HUES48 (cell line): ENCODE measurements around the gene AHNAK2.
"Not testable (repeated sequence)": the region's sequence is repeated elsewhere in the genome, so short reads cannot be mapped to it uniquely, and the experiment has no call there.

Source experiments
- H3K27ac ChIP-seq: one replicate; pipeline ENCODE4 v1.7.0; 2013; ENCODE audit warnings: low read depth, low read length, inconsistent platforms
- H3K27me3 ChIP-seq: 2 replicates; pipeline ENCODE4 v1.6.1; 2013; ENCODE audit warnings: mild to moderate bottlenecking, low read length; ENCODE audit not compliant: control insufficient read depth, insufficient read depth
- H3K36me3 ChIP-seq: 2 replicates; pipeline ENCODE4 v1.6.1; 2013; ENCODE audit warnings: low read length; ENCODE audit not compliant: control insufficient read depth, insufficient read depth
- H3K4me1 ChIP-seq: 2 replicates; pipeline ENCODE4 v1.6.1; 2013; ENCODE audit warnings: mild to moderate bottlenecking, low read length; ENCODE audit not compliant: control insufficient read depth, insufficient read depth
- H3K4me3 ChIP-seq: 2 replicates; pipeline ENCODE4 v1.5.1; 2013; ENCODE audit warnings: mild to moderate bottlenecking, low read depth, low read length
- H3K9ac ChIP-seq: 2 replicates; pipeline ENCODE4 v1.6.1; 2013; ENCODE audit warnings: mild to moderate bottlenecking, low read depth, low read length, moderate library complexity
- H3K9me3 ChIP-seq: 2 replicates; pipeline ENCODE4 v1.6.1; 2013; ENCODE audit warnings: low read length; ENCODE audit not compliant: control insufficient read depth, insufficient read depth

The AHNAK2 gene

DNA sequence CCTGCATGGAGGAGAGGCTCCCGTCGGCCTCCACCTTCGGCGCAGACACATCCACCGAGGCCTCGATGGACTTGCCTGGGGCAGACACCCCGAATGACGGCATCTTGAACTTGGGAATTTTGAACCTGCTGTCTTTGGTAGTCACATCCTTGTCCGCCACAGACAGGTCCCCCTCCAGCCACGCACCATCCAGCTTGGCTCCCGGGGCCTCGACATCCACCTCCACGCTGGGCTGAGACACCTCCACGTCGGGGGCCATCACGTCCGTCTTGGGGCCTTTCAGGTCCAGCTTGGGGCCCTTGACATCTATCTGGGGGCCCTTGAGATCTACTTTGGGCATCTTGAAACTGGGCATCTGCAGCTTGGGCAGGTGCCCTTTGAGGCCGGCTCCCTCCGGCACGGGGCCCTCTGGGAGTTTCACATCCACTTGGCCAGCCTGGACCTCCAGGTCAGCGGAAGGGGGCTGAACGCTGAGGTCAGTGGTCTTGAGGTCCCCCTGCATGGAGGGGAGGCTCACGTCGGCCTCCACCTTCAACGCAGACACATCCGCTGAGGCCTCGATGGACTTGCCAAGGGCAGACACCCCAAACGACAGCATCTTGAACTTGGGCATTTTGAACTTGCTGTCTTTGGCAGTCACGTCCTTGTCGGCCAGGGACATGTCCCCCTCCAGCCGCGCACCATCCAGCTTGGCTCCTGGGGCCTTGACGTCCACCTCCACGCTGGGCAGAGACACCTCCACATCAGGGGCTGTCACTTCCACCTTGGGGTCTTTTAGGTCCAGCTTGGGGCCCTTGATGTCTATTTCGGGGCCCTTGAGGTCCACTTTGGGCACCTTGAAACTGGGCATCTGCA lies 30.1 kb downstream of the AHNAK2 start:
- H3K4me1 ChIP-seq, H3K9ac ChIP-seq, H3K27ac ChIP-seq, H3K27me3 ChIP-seq, H3K9me3 ChIP-seq, H3K36me3 ChIP-seq, H3K4me3 ChIP-seq: not testable (repeated sequence)

DNA sequence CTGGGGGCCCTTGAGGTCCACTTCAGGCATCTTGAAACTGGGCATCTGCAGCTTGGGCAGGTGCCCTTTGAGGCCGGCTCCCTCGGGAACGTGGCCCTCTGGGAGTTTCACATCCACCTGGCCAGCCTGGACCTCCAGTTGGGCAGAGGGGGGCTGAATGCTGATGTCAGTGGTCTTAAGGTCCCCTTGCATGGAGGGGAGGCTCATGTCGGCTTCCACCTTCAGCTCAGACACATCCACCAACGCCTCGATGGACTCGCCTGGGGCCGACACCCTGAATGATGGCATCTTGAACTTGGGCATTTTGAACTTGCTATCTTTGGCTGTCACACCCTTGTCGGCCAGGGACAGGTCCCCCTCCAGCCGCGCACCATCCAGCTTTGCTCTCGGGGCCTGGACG lies 31.0 kb downstream of the AHNAK2 start:
- not testable (repeated sequence) for H3K4me1 ChIP-seq, H3K9me3 ChIP-seq, H3K9ac ChIP-seq, H3K36me3 ChIP-seq, H3K4me3 ChIP-seq, H3K27me3 ChIP-seq, H3K27ac ChIP-seq

DNA sequence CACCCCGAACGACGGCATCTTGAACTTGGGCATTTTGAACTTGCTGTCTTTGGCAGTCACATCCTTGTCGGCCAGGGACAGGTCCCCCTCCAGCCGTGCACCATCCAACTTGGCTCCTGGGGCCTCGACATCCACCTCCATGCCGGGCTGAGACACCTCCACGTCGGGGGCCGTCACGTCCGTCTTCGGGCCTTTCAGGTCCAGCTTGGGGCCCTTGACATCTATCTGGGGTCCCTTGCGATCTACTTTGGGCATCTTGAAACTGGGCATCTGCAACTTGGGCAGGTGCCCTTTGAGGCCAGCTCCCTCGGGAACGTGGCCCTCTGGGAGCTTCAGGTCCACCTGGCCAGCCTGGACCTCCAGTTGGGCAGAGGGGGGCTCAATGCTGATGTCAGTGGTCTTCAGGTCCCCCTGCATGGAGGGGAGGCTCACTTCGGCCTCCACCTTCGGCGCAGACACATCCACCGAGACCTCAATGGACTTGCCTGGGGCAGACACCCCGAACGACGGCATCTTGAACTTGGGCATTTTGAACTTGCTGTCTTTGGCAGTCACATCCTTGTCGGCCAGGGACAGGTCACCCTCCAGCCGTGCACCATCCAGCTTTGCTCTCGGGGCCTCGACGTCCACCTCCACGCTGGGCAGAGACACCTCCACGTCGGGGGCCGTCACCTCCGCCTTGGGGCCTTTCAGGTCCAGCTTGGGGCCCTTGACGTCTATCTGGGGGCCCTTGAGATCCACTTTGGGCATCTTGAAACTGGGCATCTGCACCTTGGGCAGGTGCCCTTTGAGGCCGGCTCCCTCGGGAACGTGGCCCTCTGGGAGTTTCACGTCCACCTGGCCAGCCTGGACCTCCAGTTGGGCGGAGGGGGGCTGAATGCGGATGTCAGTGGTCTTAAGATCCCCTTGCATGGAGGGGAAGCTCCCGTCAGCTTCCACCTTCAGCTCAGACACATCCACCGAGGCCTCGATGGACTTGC lies 31.9 kb downstream of the AHNAK2 start:
- H3K27ac ChIP-seq, H3K9me3 ChIP-seq, H3K36me3 ChIP-seq, H3K9ac ChIP-seq, H3K4me1 ChIP-seq, H3K4me3 ChIP-seq, H3K27me3 ChIP-seq: not testable (repeated sequence)

DNA sequence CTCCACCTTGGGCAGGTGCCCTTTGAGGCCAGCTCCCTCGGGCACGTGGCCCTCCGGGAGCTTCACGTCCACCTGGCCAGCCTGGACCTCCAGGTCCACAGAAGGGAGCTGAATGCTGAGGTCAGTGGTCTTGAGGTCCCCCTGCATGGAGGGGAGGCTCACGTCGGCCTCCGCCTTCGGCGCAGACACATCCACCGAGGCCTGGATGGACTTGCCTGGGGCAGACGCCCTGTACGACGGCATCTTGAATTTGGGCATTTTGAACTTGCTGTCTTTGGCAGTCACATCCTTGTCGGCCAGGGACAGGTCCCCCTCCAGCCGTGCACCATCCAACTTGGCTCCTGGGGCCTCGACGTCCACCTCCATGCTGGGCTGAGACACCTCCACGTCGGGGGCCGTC lies 32.9 kb downstream of the AHNAK2 start:
- not testable (repeated sequence) for H3K36me3 ChIP-seq, H3K9me3 ChIP-seq, H3K27ac ChIP-seq, H3K27me3 ChIP-seq, H3K9ac ChIP-seq, H3K4me3 ChIP-seq, H3K4me1 ChIP-seq

DNA sequence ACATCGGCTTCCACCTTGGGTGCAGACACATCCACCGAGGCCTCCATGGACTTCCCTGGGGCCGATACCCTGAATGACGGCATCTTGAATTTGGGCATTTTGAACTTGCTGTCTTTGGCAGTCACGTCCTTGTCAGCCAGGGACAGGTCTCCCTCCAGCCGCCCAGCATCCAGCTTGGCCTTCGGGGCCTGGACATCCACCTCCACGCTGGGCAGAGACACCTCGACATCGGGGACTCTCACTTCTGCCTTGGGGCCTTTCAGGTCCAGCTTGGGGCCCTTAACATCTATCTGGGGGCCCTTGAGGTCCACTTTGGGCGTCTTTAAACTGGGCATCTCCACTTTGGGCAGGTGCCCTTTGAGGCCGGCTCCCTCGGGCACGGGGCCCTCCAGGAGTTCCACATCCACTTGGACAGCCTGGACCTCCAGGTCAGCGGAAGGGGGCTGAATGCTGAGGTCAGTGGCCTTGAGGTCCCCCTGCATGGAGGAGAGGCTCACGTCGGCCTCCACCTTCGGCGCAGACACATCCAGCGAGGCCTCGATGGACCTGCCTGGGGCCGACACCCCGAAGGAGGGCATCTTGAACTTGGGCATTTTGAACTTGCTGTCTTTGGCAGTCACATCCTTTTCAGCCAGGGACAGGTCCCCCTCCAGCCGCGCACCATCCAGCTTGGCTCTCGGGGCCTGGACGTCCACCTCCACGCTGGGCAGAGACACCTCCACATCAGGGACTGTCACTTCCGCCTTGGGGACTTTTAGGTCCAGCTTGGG lies 33.6 kb downstream of the AHNAK2 start:
- H3K27me3 ChIP-seq, H3K36me3 ChIP-seq, H3K4me1 ChIP-seq, H3K9ac ChIP-seq, H3K27ac ChIP-seq, H3K9me3 ChIP-seq, H3K4me3 ChIP-seq: not testable (repeated sequence)

DNA sequence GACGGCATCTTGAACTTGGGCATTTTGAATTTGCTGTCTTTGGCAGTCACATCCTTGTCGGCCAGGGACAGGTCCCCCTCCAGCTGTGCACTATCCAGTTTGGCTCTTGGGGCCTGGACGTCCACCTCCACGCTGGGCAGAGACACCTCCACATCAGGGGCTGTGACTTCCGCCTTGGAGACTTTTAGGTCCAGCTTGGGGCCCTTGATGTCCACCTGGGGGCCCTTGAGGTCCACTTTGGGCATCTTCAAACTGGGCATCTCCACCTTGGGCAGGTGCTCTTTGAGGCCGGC lies 34.2 kb downstream of the AHNAK2 start:
- H3K27ac ChIP-seq, H3K9me3 ChIP-seq, H3K27me3 ChIP-seq, H3K4me3 ChIP-seq, H3K9ac ChIP-seq, H3K4me1 ChIP-seq, H3K36me3 ChIP-seq: not testable (repeated sequence)

DNA sequence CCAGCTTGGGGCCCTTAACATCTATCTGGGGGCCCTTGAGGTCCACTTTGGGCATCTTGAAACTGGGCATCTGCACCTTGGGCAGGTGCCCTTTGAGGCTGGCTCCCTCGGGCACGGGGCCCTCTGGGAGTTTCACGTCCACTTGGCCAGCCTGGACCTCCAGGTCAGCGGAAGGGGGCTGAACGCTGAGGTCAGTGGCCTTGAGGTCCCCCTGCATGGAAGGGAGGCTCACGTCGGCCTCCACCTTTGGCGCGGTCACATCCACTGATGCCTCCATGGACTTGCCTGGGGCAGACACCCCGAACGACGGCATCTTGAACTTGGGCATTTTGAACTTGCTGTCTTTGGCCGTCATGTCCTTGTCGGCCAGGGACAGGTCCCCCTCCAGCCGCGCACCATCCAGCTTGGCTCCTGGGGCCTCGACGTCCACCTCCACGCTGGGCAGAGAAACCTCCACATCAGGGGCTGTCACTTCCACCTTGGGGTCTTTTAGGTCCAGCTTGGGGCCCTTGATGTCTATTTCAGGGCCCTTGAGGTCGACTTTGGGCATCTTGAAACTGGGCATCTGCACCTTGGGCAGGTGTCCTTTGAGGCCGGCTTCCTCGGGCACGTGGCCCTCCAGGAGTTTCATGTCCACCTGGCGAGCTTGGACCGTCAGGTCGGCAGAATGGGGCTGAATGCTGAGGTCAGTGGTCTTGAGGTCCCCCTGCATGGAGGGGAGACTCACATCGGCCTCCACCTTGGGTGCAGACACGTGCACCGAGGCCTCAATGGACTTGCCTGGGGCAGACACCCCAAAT lies 34.8 kb downstream of the AHNAK2 start:
- not testable (repeated sequence) for H3K4me3 ChIP-seq, H3K36me3 ChIP-seq, H3K9me3 ChIP-seq, H3K27ac ChIP-seq, H3K4me1 ChIP-seq, H3K9ac ChIP-seq
- peaks cover 14% of the 10 kb centered on the region; the same call in 1 of the 2 replicates for H3K27me3 ChIP-seq

DNA sequence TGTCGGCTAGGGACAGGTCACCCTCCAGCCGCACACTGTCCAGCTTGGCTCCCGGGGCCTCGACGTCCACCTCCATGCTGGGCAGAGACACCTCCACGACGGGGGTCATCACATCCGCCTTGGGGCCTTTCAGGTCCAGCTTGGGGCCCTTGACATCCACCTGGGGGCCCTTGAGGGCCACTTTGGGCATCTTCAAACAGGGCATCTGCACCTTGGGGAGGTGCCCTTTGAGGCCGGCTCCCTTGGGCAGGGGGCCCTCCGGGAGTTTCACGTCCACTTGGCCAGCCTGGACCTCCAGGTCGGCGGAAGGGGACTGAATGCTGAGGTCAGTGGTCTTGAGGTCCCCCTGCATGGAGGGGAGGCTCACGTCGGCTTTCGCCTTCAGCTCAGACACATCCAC lies 35.6 kb downstream of the AHNAK2 start:
- Histone ChIP-seq H3K4me3 (no peak overlapping the region), H3K27ac (no peak overlapping the region), H3K9me3 (0 out of 2 replicates have a peak, but pooled peaks cover 2% of the 10 kb centered on the region), H3K9ac (no peak overlapping the region), H3K36me3 (no peaks in the 10 kb centered on the region), H3K4me1 (no peaks in the 10 kb centered on the region), H3K27me3 (peaks cover 20% of the 10 kb centered on the region)

DNA sequence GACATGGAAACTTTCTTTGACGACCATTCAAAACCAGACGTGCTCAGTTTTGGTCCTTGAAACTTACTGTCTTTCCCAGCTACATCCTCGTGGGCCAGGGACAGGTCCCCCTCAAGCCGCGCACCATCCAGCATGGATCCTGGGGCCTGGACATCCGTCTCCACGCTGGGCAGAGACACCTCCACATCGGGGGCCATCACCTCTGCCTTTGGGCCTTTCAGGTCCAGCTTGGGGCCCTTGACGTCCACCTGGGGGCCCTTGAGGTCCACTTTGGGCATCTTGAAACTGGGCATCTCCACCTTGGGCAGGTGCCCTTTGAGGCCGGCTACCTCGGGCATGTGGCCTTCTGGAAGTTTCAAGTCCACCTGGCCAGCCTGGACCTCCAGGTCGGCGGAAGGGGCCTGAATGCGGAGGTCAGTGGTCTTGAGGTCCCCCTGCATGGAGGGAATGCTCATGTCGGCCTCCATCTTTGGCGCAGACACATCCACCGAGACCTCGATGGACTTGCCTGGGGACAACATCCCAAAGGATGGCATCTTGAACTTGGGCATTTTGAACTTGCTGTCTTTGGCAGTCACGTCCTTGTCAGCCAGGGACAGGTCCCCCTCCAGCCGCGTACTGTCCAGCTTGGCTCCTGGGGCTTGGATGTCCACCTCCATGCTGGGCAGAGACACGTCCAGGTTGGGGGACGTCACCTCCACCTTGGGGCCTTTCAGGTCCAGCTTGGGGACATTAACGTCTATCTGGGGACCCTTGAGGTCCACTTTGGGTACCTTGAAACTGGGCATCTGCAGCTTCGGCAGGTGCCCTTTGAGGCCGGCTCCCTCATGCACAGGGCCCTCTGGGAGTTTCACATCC lies 36.4 kb downstream of the AHNAK2 start:
- Histone ChIP-seq H3K4me1 (no peaks in the 10 kb centered on the region), H3K27ac (no peak overlapping the region), H3K4me3 (no peak overlapping the region), H3K36me3 (no peaks in the 10 kb centered on the region), H3K27me3 (peaks cover 26% of the 10 kb centered on the region), H3K9me3 (0 out of 2 replicates have a peak, but pooled peaks cover 2% of the 10 kb centered on the region), H3K9ac (no peak overlapping the region)
